Stimulated activated CD8-positive, alpha-beta memory T cell treated with anti-CD3 and anti-CD28 coated beads, Interleukin-15, amount 100 ng/mL, for 4 hours (primary cell): ENCODE measurements around the gene SIL1.

ENCODE experiments used
- DNase-seq, 2 donors: peaks; one replicate each; pipeline ENCODE4 v3.0.0-alpha.2; 2020; ENCODE audit warnings: low read depth in 2 of 2

The SIL1 gene

GRCh38 chr5:138960145-138960692 lies 237.9 kb downstream of the SIL1 start:
- DNase-seq, result no peak

DNA sequence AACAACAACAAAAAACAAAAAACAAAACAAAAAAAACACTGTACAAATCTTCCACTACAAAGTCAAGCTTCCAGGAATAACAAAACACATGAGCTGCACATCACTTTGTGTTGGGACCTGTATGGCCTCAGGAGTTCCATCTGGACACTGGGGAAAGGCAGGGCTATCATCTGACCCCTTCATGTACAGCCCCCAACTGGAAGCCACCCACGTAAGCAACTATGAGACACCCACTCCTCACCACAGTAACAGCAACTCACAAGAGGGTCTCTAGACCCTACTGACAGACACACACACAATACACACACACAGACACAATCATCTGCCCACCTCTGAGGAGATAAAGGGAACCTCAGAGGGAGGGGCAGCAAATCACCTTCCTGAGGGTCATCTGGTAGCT lies 241.4 kb downstream of the SIL1 start:
- no peak for DNase-seq

- no peak for DNase-seq
Measured at GRCh38 chr5:138955671-138956295, 242.4 kb downstream of the SIL1 start.

- no peak for DNase-seq
Measured at GRCh38 chr5:138955013-138955660, 243.0 kb downstream of the SIL1 start.

GRCh38 chr5:138954257-138955012 lies 243.7 kb downstream of the SIL1 start:
- DNase-seq, result no peak

DNA sequence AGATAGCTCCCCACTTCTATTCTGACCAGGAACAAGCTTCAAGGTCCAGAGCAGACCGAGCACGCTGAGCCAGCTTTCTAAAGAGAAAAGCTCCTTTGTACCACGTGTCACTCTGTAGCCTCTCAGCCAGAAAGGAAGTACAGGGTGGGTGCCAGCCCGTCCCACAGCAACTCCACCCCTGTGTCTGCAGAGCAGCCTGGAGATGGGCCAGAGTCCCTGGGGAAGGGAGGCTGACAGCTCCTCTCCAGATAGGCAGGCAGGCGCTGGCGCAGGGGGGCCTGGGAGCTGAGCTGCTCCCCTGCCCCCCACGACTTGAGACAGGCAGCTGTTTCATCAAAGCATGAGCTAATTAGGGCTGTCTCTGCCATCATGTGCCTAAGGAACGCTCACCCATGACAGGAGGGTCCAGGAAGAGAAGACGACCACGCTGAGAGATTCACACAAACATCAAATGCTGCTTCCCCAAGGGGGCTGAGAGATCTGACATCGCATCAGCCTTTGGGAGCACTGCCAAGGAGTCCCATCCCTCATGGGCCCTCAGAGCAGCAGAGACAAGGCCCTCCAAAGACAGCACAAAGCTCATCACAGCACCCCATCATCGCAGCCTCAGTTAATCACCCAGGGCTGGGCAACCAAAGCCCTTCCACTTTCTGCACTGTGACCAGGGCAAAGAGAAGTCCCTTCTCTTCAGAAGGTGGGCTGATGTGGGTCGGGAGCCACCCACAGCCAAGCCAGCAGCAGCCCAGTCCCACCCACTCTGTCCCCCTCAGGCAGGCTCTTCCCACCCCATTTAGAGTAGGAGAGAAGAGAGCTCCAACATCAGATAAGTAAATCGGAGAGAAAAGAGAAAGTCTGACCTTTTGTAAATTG lies 244.5 kb downstream of the SIL1 start:
- no peak for DNase-seq

- no peak for DNase-seq
Measured at GRCh38 chr5:138952962-138953361, 245.2 kb downstream of the SIL1 start.

DNA sequence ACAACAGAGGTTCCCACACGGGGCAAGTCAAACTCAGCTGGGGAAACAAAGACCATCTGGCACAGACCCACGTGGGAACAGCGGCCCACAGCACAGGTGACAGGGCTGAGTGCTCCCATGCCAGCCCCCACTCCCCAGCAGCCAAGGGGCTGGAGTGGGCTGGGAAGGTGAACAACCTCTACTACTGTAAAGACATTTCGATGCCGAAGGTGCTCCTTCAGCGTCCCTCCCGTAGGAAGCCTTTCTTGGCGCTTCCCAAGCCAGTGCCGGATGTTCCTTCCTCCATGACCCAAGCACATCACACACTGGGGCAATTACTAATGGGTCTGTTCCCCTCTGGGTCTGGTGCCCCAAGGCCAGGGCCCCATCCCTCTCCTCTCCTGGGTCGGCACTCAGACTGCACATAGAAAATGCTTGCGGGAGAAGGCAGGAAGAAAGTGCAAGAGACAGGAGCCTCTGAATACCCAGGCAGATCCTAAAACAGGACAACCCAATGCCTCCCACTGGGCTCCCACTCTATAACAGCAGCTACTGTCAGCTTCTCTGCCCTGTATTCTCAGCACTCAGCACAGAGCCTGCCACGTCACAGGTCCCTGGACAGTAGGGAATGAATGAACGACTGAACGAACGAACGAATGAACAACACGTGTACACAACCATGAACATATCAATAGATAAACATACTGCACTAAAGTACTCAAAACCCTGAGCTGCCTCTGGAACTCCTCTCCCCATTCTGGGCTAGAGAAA lies 246.0 kb downstream of the SIL1 start:
- no peak for DNase-seq

DNA sequence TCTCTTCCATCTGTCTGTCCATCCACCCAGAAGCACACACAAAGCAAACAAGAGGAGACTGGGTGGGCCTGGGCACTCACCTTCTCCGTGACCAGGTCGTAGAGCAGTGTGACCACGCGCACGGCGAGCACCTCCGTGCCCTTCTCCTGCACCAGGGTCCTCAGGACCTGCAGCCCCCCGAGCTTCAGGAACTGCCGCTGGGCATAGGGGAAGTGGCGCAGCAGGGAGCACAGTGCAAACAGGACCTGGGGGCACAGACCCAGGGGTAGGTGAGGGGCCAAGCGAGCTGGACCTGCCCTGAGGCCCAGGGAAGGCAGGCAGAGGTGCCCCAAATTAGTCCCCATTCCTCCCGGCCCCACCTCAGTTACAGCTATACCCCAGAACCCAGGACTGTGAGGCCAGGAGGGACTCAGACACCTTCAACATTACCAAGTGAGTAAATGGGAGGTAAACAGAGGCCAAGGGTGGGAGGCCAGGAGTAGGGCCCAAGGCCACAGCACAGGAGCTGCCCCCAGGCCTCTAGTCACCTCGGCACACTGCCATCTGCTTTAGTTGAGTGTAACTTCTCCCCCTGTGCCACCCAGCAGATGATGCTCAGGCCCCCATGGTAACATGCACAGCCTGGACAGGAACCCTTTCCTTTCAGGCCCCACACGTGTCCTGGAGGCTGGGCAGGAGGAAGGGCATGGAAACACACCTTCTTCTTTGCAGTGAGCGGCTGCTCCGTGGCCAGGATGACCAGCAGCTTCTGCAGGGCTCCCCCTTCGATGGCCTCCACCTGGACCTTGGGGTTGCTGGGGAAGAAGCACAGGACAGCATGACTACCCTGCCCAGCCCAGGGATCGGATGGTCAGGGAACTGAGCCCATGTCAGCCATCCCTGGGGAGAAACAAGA lies 246.8 kb downstream of the SIL1 start:
- no peak for DNase-seq

DNA sequence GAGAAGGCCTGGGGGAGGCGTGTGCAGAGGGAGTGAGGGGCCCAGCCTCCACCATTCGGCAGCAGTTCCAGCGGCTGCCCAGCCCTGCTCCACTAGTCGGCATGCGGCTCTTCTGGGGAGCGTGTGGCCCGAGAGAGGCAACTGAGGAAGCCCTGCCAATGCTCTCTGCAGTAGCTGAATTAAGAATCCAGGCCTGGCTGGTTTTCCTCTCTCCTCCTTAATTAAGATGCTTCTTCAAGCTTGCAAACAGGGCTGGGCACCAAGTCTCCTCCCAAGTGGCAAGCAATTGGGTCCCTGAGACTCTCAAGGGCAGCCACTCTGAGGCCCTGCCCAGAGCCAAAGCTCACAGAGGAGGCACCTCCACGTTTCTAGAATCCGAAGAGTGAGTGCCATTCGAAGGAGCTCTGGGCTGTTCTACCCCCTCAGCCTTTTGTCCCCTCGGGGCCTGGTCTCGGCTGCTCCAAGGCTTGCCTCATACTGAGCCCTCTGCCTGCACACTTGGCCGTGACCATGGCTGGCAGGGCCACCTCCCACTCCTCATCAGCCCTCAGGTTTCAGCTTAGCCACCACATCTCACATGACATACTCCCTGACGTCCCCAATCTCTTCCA lies 247.6 kb downstream of the SIL1 start:
- no peak for DNase-seq

DNA sequence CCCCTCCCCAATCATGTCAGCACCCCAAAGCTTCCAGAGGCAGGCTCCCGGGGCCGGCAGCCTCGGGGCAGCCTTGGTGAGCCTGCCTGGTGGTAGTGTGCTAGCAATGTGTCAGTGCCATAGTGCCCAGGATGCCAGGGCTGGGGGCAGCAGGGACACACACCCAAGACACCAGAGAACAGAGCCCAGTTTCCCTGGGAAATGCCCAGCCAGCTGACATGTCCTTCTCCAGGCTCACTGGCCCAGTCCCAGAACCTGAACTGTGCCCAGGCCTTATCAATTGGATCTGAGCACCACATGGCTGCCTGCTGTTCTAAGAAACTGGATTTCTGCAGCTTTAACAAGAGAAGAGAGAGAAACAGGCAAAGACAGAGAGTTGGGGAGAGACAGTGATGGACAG lies 248.2 kb downstream of the SIL1 start:
- no peak for DNase-seq

- DNase-seq, result no peak
Measured at GRCh38 chr5:138949223-138949574, 249.0 kb downstream of the SIL1 start.

- no peak for DNase-seq
Measured at GRCh38 chr5:138948471-138949222, 249.5 kb downstream of the SIL1 start.

DNA sequence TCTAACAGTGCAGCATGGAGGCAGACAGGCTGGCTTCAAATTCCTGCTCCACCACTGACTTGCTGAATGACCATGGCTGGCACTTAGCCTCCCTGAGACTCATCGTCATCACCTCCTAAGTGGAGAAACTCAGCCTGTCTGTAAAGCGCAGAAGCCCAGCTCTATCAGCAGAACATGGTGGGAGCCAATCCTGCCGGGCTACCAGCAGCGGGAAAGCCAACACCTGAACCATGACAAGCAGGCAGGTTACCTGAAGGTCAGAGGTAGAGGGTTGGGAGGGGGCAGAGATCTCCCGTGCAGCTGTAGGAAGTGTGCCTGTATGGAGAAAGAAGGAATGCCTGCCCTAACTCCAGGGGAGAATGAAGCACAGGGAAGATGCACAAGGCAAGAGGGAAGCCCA lies 250.4 kb downstream of the SIL1 start:
- DNase-seq, result no peak

- DNase-seq, result no peak
Measured at GRCh38 chr5:138946831-138947560, 251.2 kb downstream of the SIL1 start.

GRCh38 chr5:138946241-138946623 lies 251.9 kb downstream of the SIL1 start:
- no peak for DNase-seq

GRCh38 chr5:138945421-138946240 lies 252.5 kb downstream of the SIL1 start:
- DNase-seq, result no peak
